GM12878 (cell line): ENCODE data around the gene BMF.

ENCODE experiments used
- BHLHE40 ChIP-seq, 2 experiments: fragments of 450-650 bp in 1 of 2; IDR thresholded peaks; 2 replicates each; pipeline ENCODE4 v1.6.1; 2011 to 2017; ENCODE audit warnings: low read depth in 2 of 2, borderline replicate concordance in 1 of 2, improper control_type of control experiment in 1 of 2, low read length in 1 of 2, mild to moderate bottlenecking in 1 of 2
- CTCF ChIP-seq, 3 experiments: IDR thresholded peaks in 2 of 3; conservative IDR thresholded peaks in 1 of 3; 2 replicates each; pipeline ENCODE4 v1.5.1; 2011; ENCODE audit warnings: low read depth in 3 of 3, low read length in 3 of 3, mild to moderate bottlenecking in 3 of 3, control low read depth in 2 of 3, moderate library complexity in 2 of 3, inconsistent platforms in 1 of 3, mixed read lengths in 1 of 3; ENCODE audit not compliant: control insufficient read depth in 2 of 3, insufficient read depth in 1 of 3; ENCODE audit errors: extremely low read depth in 1 of 3
- RFX5 ChIP-seq: IDR thresholded peaks from 2 replicates; pipeline ENCODE4 v1.6.1; 2011; ENCODE audit warnings: low read depth, low read length, improper control_type of control experiment
- SUPT20H ChIP-seq: IDR thresholded peaks from 2 replicates; pipeline ENCODE4 v1.6.1; 2011; ENCODE audit warnings: low read depth, mild to moderate bottlenecking, low read length, moderate library complexity, borderline replicate concordance; ENCODE audit not compliant: control insufficient read depth
- TF ChIP-seq, protein P1 (sequence below): IDR thresholded peaks from 2 replicates; pipeline ENCODE4 v1.6.1; 2011; ENCODE audit warnings: borderline replicate concordance, low read depth, mild to moderate bottlenecking, moderate library complexity, mixed read lengths, low read length; ENCODE audit not compliant: insufficient read depth; ENCODE audit errors: extremely low read length

GRCh38 chr15:40081691-40082194, 26.9 kb downstream of the BMF start:
- no peak for TF ChIP-seq RFX5
- TF ChIP-seq BHLHE40 (IDR thresholded peaks at IDR 0.05; ENCODE audit: borderline replicate concordance in 1 of 2, low read depth in 2 of 2, low read length in 1 of 2) = no peak
- TF ChIP-seq, protein P1, sequence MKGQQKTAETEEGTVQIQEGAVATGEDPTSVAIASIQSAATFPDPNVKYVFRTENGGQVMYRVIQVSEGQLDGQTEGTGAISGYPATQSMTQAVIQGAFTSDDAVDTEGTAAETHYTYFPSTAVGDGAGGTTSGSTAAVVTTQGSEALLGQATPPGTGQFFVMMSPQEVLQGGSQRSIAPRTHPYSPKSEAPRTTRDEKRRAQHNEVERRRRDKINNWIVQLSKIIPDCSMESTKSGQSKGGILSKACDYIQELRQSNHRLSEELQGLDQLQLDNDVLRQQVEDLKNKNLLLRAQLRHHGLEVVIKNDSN = no peak
- TF ChIP-seq SUPT20H = no peak
- TF ChIP-seq CTCF (IDR thresholded peaks at IDR 0.05 in 2 of 3, conservative IDR thresholded peaks at IDR 0.05 in 1 of 3; ENCODE audit: control insufficient read depth in 2 of 3, extremely low read depth in 1 of 3, insufficient read depth in 1 of 3, low read depth in 3 of 3, low read length in 3 of 3) = no peak
